GM10266 (cell line): ENCODE data around the gene A3GALT2.

Experiments used
- DNase-seq: peaks from one replicate; pipeline ENCODE4 v3.0.0; 2012; ENCODE audit errors: extremely low spot score
- CTCF ChIP-seq: IDR thresholded peaks from 2 replicates; pipeline ENCODE4 v1.5.1; 2012; ENCODE audit warnings: mild to moderate bottlenecking, low read depth; ENCODE audit not compliant: control insufficient read depth, insufficient read depth; ENCODE audit errors: missing control alignments

The A3GALT2 gene

GRCh38 chr1:33297911-33298622 is 22.8 kb downstream of the A3GALT2 start:
- TF ChIP-seq CTCF, result no peak
- DNase-seq, result no peak

DNA sequence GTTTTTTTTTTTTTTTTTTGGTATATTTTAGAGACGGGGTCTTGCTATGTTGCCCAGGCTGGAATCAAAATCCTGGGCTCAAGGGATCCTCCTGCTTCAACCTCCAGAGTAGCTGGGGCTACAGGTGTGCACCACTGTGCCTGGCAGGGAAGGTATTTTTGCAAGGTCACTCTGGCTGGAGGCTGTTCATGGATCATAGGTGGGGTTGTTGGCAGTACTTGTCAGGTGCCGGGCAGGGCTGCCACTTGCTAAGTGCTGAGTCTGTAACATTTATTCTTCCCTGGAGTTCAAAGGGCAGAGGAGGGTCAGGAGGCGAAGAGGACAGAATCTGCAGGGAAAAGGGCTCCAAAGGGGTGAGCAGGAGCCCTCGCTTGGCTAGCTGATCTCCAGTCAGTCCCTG is 24.1 kb downstream of the A3GALT2 start:
- TF ChIP-seq CTCF, result no peak

DNA sequence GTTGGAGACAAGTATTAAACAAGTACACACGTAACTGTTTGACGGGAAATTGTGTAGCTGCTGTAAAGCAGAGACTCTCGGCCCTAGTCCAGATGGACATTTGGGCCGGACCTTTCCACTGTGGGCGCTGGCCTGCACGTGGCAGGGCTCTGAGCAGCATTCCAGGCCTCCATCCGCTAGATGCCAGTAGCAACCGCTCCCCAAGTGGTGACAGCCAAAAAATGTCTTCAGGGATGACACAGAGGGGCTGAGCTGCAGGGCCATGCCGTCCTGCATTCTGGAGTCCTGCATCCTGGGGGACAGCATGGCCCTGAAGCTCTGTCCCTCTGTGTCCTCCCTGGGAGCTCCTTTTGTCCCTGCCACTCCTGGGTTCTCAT is 24.8 kb downstream of the A3GALT2 start:
- no peak for TF ChIP-seq CTCF
- no peak for DNase-seq

More for the DNA sequence above, 24.1 kb downstream of the A3GALT2 start:
- DNase-seq, result no peak

GRCh38 chr1:33295450-33296081 is 25.3 kb downstream of the A3GALT2 start:
- peak; percentile 95 for TF ChIP-seq CTCF
- DNase-seq, result peak; percentile 91

GRCh38 chr1:33295023-33295422 is 25.9 kb downstream of the A3GALT2 start:
- no peak for DNase-seq
- no peak for TF ChIP-seq CTCF

- no peak for DNase-seq
- no peak for TF ChIP-seq CTCF
Measured at GRCh38 chr1:33294071-33295010, 26.6 kb downstream of the A3GALT2 start.
